ENCODE results near the gene WDR4. TPM values are rescaled to one million over a fixed set of nuclear protein-coding genes. Genes with fewer than 3 reads are reported as not detected.
A peak's percentile ranks its signal among the peaks of the same experiment; 100 is the strongest.

Gene WDR4
- total and polyA plus RNA-seq, 9 of the 15 experiments (the other 6 are each of a cell fraction or from before 2014, with no cell fraction given), result 5.4 to 95.4 (median 32.1) TPM

DNA sequence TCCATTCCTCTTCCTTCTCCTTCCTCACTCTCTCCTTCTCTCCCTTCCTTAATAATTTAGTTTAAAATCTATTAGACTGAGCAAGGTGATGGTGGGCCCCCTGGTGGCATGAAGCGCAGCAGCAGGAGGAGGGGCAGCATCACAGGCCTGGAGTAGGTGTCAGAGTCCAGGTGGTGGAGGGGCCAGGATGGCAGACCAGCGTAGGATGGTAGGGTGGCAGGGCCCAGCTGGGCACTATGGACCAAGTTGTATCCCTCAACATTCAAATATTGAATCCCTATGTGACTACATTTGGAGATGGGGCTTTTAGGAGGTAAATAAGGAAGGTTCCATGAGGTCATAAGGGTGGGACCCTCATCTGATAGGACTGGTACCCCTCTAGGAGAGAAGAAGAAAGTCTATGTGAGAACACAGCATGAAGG is 61.0 kb downstream of the WDR4 start (continued):
- TF ChIP-seq ZNF184 (CRISPR knock-in tag; IDR thresholded peaks at IDR 0.05) (no peak), ZBTB40 (IDR thresholded peaks at IDR 0.05) (no peak), ZBTB40 (CRISPR knock-in tag; IDR thresholded peaks at IDR 0.05) (no peak), ESRRA (IDR thresholded peaks at IDR 0.05; ENCODE audit: borderline replicate concordance, low read depth) (no peak), SMARCE1 (IDR thresholded peaks at IDR 0.05) (no peak), CHD4 (IDR thresholded peaks at IDR 0.05; ENCODE audit: insufficient read depth, insufficient replicate concordance, low read depth, low read length, poor library complexity, severe bottlenecking) (no peak), REST (IDR thresholded peaks at IDR 0.05; ENCODE audit: borderline replicate concordance) (peak; percentile 83; the same call in 1 of the 2 replicates), REST (CRISPR knock-in tag; IDR thresholded peaks at IDR 0.05; ENCODE audit: low read depth) (no peak), TFE3 (CRISPR knock-in tag; IDR thresholded peaks at IDR 0.05) (no peak)
